GM21528 (cell line): Measurements from ENCODE around the gene FUOM.

ENCODE experiments used
- ATAC-seq: cut with Tn5 transposase; IDR thresholded peaks from one replicate; pipeline ENCODE4 v1.9.1; 2021; ENCODE audit warnings: mild to moderate bottlenecking, moderate library complexity; ENCODE audit not compliant: unreplicated experiment, low FRiP score

Gene FUOM

DNA sequence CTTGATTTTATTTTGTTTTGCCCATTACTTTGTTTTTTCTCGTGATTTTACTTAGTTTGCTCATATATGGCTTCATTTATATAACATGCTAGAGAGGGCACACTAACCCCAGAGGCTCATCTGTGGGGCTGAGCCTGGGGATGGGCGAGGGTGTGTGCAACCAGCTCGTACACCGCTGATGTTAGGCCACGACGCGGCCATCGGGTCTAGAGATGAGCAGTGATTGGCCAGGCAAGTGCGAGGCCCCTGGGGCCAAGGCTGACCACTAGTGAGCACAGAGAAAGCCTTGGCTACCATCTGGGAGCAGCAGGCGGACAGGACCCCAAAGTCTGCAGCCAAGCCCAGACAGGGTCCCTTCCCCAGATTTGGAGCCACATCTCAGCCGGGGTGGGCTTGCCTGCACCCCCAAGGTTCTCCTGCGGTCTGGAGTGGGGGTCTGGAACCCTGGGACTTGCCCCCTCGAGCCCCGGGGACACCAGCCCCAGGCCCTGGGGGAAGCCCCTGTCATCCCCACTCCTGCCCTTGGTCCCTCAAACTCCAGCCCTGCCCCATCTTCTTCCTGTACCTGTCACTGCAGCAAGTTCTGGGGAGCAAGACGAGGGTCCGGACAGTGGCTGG is 3.7 kb downstream of the FUOM start:
- no peak for ATAC-seq

DNA sequence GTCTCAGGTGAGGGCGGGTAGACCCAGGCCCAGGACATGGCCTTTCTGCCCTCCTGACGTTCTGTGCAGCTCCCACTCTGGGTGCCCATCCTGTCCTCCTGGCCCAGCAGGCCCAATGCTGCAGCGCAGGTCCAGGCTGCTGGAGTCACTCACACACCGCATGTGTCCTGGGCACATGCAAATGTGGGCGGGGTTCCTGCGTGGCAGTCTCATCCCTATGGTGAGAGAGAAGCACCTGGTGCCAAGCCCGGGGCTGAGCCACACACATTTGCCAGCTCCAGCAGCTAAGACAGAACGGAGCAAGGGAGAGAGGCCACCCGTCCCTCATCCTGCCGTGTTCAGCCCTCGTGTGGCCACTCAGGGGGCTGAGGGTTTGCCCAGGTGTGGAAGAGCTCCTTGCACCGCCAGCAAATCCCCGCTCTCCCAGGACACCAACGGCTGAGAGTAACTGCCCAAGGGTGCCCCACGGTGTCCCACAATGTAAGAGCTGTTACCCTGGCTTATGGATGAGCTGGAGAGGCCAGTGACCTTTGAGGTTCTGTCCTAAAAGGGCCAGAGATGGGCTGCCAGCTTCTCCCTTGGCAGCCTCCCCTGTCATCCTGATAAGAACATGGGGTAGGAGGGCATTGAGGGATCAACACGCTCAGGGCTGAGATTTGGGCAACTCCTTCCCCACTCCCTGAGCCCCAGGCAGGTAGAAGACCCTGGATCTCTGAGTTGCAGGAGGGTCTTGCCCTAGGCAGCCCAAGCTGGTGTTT is 4.4 kb downstream of the FUOM start:
- ATAC-seq = no peak

DNA sequence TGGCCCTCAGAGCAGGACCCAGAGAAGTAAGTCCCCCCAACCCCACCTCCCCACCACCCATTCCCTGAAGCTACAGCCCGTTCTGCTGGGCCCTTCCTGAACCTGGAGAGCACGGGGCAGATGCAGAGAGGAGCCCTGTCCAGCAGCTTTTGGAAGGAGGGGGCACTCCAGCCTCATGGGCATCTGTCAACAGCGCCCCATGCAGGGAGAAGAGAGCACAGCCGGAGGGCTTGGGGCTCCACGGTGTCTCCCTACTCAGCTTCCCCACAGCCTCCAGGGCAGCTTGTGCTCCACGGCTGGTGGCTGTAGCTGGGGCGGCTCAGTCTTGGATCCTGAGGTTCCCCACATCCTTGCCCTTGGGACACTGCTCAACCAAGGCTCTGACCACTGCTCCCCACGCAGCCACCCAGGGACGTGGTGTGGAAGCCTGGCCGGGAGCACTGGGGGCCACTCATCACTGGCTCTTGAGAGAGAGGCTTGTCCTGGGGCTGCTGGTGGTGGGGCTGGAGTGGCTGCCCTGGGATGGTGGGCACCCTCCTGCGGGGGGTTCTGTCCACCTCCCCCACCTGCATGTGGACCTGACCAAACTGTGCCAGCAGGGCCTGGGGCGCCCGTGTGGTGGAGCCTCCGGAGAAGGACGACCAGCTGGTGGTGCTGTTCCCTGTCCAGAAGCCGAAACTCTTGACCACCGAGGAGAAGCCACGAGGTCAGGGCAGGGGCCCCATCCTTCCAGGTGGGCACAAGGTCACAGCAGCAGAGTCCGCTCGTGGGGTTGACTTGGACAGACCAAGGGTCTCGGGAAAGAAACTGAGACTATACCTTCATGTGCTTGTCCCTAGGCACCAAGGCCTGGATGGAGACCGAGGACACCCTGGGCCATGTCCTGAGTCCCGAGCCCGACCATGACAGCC is 6.2 kb downstream of the FUOM start:
- ATAC-seq = no peak

DNA sequence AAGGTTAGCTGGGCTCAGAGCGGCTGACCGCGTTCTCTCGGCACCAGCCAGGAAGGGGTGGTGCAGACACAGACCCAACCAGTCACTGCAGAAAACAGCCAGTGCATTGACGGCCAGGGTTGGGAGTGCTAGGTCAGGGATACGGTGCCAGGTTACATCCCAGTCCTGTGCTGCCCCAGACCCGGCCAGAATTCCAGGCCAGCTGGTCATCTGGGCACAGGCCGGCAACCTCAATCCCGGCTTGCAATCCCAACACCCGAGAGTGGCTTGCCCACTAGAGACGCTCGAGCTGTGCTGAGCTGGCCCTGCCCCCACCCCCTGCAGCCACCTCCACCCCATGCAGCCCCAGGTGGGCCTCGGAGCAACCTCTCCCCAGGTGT is 6.9 kb downstream of the FUOM start:
- no peak for ATAC-seq

DNA sequence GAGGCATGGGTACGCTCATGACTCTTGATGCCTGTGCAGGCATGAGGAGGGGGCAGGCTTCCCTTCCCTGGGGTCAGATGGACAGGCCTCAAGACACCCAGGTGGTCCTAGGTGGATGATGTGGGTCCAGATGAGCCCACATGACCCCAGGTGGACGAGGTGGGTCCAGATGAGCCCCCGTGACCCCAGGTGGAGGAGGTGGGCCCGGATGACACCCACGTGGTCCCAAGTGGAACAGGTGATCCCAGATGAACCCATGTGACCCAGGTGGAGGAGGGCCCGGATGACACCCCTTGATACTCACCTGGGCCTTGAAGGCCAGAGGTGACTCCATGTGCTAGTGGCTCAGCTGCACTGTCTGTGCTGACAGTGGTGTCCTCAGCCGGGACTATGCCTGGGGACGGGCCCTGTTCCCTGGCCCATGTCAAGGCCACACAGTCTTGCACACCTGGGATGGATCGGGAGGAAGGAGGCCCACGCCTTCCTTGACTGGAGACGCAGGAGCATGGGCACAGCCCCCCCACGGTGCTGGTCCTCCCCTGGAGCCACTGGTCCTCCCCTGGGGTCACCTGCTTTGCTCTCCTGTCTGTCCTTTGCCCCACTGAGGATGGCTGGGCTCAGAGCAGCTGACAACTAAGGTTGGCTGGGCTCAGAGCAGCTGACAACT is 7.4 kb downstream of the FUOM start:
- no peak for ATAC-seq

DNA sequence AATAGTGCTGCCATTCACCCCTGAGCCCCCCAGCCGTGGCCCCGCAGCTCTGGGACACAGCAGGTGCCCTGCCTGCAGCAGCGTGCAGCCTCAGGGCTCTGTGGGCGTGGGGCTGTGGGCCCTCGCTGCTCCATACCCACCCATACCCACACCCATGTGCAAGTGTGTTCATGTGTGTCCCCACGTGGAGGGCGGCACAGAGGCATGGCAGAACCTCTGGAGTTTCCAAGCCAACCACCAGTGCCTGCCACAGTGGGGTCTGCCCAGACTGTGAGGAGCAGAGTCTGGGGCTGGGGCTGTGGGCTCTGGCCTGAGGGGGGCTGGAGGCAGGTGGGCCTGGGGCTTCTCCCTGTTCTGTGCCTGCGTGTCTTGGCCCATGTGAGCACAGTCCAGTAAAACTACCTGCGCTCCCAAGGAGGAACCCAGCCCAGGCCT is 8.2 kb downstream of the FUOM start:
- no peak for ATAC-seq

DNA sequence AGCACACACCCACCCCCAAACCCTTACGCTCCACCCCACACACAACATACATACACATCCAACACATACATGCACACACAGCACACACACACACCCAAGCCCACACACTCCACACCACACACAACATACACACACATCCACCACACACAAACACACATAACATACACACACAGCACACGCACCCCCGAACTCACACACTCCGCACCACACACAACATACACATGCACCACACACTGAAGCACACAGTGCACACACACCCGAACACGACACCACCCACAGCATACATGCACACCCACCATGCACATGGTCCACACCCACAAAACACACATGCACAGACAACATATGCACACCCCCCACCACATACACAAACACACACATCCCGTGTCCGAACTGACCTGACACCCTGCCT is 8.7 kb downstream of the FUOM start:
- no peak for ATAC-seq

DNA sequence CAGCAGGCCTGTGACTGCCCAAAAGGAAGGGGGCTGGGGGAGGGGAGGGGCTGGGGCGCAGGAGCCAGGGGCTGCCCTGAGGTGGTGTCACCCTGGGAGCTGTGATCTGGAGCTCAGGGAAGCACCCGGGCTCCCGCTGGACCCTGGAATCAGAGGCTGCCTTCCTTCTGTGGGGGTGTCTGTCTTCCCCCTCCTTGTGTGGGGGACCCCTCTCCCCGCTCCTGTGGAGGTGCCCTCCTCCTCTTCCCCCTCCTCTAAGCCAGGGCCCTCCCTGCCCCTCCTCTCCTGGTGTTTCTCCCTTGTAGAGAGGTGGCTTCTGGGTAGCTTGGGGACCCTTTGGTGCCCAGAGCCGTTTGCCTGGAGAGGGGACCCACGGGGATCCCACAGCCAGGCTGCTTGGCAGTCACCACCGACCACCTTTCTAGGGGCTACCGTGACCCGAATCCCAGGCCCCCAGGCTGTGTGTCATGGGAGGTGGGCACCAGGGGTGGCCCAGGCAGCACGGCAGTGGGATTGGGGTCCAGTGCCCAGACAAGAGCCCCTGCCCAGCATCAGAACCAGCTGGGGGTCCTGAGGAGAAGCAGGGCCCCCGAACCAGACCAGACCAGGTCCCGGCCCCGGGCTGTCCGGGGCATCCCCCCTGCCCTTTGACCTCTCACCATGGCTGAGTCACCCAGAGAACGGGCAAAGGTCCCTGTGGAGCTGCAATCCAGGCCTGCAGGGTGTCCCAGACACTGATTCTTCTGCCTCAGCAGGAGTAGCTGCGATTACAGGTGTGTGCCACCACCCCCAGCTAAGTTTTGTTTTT is 9.9 kb downstream of the FUOM start:
- no peak for ATAC-seq

DNA sequence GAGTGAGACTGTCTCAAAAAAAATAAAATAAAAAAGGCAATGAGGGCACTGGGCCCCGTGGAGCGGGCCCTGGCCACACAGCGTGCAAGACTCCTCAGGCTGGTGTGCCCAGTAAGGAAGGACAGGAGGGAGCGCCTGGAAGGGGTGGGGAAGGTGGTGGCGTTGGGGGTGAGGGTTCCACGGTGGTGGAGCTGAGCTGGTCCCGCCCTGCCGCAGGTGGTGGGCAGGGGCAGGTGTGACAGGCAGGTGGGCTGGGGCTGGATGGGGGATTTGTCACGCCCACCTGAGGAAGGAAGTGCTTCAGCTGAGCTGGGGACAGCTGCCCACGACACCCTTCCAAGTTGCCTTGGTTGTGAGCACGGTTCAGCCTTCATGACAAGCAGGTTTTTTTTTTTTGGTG is 11.4 kb downstream of the FUOM start:
- no peak for ATAC-seq

DNA sequence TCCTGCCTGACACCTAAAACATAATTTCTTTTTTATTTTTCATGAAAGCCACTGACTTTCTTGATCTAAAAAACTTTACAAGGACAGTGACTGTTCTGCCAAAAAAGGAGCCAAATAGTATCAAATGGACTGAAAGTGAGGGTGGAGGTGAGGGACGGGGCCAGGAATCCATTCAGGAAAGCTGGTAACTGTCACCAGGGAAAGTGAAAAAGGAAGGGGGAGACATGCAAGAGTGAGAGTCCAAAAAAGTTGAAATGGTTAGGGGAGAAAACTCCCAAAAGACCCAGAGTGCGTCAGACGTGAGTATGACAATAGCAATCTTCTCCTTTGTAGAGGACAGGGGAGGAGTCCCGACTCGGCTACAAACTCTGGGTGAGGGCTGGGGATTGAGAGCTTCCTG is 13.6 kb downstream of the FUOM start:
- ATAC-seq = no peak

DNA sequence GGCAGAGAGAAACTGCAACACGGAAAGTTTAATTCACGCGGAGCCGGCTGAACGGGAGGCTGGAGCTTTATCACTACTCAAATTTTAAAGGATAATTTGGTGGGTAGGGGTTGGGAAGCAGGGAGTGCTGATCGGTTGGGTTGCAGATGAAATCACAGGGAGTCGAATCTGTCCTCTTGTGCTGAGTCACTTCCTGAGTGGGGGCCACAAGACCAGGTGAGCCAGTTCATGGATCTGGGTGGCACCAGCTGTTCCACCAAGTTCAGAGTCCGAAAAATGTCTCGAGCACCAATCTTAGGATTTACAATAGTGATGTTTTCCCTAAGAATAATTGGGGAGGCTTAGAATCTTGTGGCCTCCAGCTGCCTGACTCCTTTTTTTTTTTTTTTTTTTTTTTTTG is 14.3 kb downstream of the FUOM start:
- ATAC-seq = no peak

DNA sequence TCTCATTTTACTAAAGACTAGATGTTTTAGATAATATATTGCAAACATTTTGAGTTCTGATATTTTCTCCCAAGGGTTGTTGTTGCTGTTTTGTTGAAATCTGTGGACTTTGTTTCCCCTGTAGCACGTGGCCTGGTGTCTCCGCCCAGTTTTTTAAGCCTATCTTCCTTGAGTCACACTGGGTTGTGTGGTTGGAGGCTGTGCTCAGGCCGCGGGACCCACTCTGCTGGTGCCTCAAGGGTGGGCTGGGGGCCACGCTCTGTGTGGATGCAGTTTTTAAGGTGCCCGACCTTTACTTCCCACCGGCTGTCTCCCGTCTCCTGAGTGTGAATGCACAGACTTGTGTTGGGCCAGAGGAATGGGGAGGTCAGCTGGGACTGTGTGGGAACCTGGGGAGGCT is 14.9 kb downstream of the FUOM start:
- ATAC-seq = no peak

DNA sequence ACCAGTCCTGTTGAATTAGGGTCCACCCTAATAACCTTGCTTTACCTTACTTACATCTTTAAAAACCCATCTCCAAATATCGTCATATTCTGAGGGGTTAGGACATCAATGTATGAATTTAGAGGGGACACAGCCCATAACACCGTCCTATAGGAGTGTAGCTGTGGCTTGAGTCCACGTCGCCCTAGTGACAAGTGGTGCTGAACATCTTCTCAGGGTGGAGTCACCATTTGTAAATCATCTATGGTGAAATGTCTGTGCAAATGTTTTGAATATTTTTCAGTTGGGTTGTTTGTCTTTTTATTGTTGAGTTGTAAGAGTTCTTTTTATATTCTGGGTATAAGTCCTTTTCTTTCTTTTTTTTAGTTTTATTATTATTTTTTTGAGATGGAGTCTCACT is 15.8 kb downstream of the FUOM start:
- no peak for ATAC-seq

DNA sequence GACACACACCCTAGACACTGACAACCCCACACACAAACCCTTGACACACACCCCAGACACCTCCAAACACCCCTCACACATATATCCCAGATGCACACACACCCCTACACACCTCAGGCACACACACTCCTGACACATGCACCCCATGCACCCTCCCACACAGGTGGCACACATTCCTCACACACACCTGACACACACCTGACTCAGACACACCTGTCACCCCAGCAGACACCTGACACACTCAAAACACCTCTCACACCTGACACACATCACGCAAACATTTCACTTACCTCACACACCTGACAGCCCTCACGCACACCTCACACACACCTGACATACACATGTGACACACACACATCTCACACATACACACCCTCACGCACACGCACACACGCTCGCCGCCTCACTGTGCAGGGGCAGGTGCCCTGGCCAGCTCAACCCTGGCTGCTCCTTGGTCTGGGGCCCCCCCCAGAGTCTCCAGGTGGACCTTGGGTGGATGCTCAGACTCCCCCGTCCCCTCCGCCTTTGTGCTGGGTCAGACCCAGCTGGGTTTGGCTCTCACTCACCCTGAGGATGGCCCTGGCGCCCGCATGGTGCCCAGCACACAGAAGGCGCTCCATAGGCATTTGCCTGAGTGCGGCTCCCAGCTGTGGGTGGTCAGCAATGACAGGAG is 18.0 kb downstream of the FUOM start:
- ATAC-seq = no peak

DNA sequence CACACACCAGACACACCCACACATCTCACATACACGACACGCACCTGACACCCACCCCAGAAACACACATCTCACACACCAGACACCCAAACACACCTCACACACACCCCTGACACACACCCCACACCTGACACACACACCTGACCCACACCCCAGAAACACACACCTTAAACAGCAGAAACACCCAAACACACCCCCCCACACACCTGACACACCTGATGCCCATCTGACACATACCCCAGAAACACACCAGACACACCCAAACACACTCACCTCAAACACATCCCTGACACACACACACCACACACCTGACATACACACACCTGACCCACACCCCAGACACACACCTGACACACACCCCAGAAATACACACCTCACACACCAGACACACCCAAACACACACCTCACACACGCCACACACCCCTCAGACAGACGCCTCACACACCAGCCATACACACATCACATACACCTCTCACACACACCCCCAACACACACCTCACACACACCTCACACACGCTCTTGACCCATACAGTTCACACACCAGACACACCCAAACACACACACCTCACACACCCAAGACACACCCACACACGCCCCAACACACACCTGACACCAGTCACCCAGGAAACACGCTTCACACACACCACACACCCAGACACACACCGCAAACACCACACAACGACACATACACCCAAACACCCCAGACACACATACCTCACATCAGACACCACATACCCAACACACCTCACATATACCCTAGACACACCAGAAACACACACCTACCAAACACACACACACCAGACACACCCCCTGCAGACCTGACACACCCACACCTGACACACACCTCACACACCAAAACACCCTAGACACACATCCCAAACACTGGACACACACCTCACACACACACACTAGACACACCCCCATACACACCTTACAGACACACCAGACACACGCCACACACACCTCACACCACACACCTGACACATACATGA is 19.4 kb downstream of the FUOM start:
- no peak for ATAC-seq

DNA sequence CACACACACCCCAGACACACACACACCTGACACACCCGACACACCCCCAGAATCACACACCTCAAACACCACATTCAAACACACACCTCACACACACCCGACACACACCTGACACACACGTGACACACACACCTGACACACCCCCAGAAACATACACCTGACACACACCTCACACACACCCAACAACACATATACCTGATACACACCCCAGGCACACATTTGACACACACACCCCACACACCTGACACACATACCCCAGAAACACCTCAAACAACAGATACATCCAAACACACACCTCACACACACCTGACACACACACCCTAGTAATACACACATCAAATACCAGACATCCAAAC is 20.5 kb downstream of the FUOM start:
- ATAC-seq = no peak

DNA sequence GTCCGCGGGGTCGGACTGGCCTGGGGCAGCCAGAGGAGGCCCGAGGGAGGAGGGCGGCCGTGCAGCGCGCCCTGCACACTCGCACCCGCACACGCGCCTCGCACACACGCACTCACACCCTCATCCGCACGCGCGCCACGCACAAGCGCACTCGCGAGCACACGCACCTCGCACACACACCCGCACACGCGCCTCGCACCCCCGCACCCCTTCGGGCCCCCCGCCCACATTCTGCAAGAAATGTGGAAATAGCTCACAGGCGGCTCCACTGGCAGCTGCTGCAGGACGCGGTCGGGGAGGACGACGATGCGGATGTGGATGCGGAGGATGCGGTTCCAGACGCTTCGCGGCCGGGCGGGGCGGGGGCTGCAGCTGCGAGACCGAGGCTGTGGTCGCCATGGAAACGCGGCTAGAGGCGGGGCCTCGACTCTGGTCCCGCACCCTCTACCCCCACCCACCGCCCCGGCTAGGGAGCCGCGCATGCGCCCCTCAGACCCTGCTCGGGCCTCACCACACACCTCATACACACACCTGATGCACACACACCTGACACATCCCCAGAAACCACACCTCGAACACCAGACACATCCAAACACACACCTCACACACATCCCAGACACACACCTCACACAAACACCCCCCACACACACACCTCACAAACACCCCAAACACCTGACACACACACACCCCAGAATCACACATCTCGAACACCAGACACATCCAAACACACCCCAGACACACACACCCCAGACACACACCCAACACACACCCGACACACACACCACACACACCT is 21.0 kb downstream of the FUOM start, which contains the start of gene CALY:
TSS of gene CALY (minus strand) at position 320 of the 793 bp plus-strand sequence. CDS start 7,907 bp downstream, outside the sequence.
- no peak for ATAC-seq
